Measurements from ENCODE around the gene GDPD4.

Gene GDPD4

GRCh38 chr11:77202941-77203900 is 98.3 kb downstream of the GDPD4 start:
- Histone ChIP-seq H3K9me3 (ENCODE audit: insufficient read depth, low read depth, low read length) (no peaks in the 10 kb centered on the region), H3F3A (ENCODE audit: low read depth) (no peaks in the 10 kb centered on the region), H3K4me1 (ENCODE audit: insufficient read depth, low read length, poor library complexity, severe bottlenecking) (peaks cover 10% of the 10 kb centered on the region), H3K4me3 (ENCODE audit: low read length, poor library complexity, severe bottlenecking) (no peak overlapping the region), H3K27me3 (ENCODE audit: insufficient read depth, low read length, poor library complexity, severe bottlenecking) (no peaks in the 10 kb centered on the region), H3K9ac (ENCODE audit: low read depth, low read length, poor library complexity, severe bottlenecking) (no peak overlapping the region), H2AFZ (ENCODE audit: low read length) (0 out of 2 replicates have a peak overlapping the region, but pooled peaks have one; percentile 36), H3K79me2 (ENCODE audit: insufficient read depth, low read length) (no peaks in the 10 kb centered on the region), H4K20me1 (ENCODE audit: insufficient read depth, low read length, poor library complexity, severe bottlenecking) (no peaks in the 10 kb centered on the region), H3K9me2 (replicated peaks; ENCODE audit: low read depth, low read length) (no peaks in the 10 kb centered on the region), H3K4me2 (ENCODE audit: low read depth, low read length, poor library complexity, severe bottlenecking) (no peak overlapping the region), H3K36me3 (ENCODE audit: insufficient read depth, low read length) (no peaks in the 10 kb centered on the region)
- no peak for TF ChIP-seq EZH2phosphoT487 (IDR thresholded peaks at IDR 0.05; ENCODE audit: borderline replicate concordance)
- no peak for TF ChIP-seq CTCF (conservative IDR thresholded peaks at IDR 0.05; ENCODE audit: low read length)

DNA sequence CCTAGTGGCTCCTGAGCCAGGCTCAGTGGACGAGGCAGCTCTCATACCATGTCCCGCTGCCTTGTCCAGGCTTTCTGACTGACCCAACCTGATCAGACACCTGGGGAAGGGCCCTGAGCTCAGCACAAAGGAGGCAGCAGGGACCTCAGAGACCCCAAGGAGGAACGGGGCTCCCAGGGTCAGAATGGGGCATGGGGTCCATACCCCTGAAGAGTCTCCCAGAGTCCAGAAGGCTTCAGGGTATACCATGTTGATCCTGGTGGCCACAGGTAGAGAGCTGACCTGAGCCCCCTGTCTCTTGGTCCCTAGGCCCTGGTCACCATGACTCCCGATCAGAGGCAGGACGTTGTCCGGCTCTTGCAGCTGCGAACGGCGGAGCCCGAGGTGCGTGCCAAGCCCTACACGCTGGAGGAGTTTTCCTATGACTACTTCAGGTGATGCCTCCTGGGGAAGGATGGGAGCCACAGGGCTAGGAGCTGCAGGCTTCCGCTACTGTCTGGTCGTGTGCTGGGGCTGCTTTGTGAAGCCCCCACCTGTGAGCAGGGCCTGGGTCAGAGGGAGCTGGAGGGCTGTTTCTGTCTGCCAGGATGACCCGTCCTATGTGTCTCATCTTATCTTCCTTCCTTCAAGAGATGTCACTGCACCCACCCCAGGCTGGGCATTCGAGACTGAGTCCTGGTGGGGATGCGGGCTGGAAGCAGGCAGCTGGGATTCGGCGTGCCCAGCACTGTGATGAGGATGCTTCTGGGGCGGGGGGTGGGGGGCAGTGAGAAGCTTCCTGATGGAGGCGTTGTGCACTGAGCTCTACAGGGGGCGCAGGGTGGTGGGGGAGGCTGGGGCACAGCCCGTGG is 99.3 kb downstream of the GDPD4 start:
- Histone ChIP-seq H3K9me2 (replicated peaks; ENCODE audit: low read depth, low read length) (no peaks in the 10 kb centered on the region), H3F3A (ENCODE audit: low read depth) (no peaks in the 10 kb centered on the region), H3K79me2 (ENCODE audit: insufficient read depth, low read length) (no peaks in the 10 kb centered on the region), H3K36me3 (ENCODE audit: insufficient read depth, low read length) (no peaks in the 10 kb centered on the region), H3K4me2 (ENCODE audit: low read depth, low read length, poor library complexity, severe bottlenecking) (no peak overlapping the region), H3K27me3 (ENCODE audit: insufficient read depth, low read length, poor library complexity, severe bottlenecking) (no peaks in the 10 kb centered on the region), H3K9me3 (ENCODE audit: insufficient read depth, low read depth, low read length) (no peaks in the 10 kb centered on the region), H3K9ac (ENCODE audit: low read depth, low read length, poor library complexity, severe bottlenecking) (no peak overlapping the region), H3K4me3 (ENCODE audit: low read length, poor library complexity, severe bottlenecking) (no peak overlapping the region), H3K4me1 (ENCODE audit: insufficient read depth, low read length, poor library complexity, severe bottlenecking) (peaks cover 10% of the 10 kb centered on the region), H2AFZ (ENCODE audit: low read length) (no peak overlapping the region), H4K20me1 (ENCODE audit: insufficient read depth, low read length, poor library complexity, severe bottlenecking) (no peaks in the 10 kb centered on the region)
- TF ChIP-seq CTCF (conservative IDR thresholded peaks at IDR 0.05; ENCODE audit: low read length) (no peak), EZH2phosphoT487 (IDR thresholded peaks at IDR 0.05; ENCODE audit: borderline replicate concordance) (no peak)

DNA sequence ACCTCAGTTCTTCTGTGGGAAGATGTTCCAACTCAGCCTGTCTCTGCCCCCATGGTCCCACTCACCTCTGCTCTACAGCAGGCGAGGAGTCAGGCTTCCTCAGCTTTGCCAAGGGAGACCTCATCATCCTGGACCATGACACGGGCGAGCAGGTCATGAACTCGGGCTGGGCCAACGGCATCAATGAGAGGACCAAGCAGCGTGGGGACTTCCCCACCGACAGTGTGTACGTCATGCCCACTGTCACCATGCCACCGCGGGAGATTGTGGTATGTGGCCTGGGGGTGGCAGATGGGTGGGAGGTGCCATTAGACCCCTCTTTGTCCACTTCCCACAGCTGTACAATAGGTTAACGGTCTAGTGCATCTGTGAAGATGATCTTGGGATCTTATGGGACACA is 100.1 kb downstream of the GDPD4 start:
- Histone ChIP-seq H3K4me1 (ENCODE audit: insufficient read depth, low read length, poor library complexity, severe bottlenecking) (peaks cover 10% of the 10 kb centered on the region), H3K9me3 (ENCODE audit: insufficient read depth, low read depth, low read length) (no peaks in the 10 kb centered on the region), H3K79me2 (ENCODE audit: insufficient read depth, low read length) (no peaks in the 10 kb centered on the region), H3K9me2 (replicated peaks; ENCODE audit: low read depth, low read length) (no peaks in the 10 kb centered on the region), H3K36me3 (ENCODE audit: insufficient read depth, low read length) (no peaks in the 10 kb centered on the region), H2AFZ (ENCODE audit: low read length) (no peak overlapping the region), H4K20me1 (ENCODE audit: insufficient read depth, low read length, poor library complexity, severe bottlenecking) (no peaks in the 10 kb centered on the region), H3K9ac (ENCODE audit: low read depth, low read length, poor library complexity, severe bottlenecking) (no peak overlapping the region), H3K27me3 (ENCODE audit: insufficient read depth, low read length, poor library complexity, severe bottlenecking) (no peaks in the 10 kb centered on the region), H3F3A (ENCODE audit: low read depth) (no peaks in the 10 kb centered on the region), H3K4me3 (ENCODE audit: low read length, poor library complexity, severe bottlenecking) (no peak overlapping the region), H3K4me2 (ENCODE audit: low read depth, low read length, poor library complexity, severe bottlenecking) (no peak overlapping the region)
- TF ChIP-seq CTCF (conservative IDR thresholded peaks at IDR 0.05; ENCODE audit: low read length), result no peak
- no peak for TF ChIP-seq EZH2phosphoT487 (IDR thresholded peaks at IDR 0.05; ENCODE audit: borderline replicate concordance)
